ES-I3 (cell line): ENCODE results near the gene MYO9A.

Source experiments
- H3K36me3 ChIP-seq: 2 replicates; pipeline ENCODE4 v1.6.1; 2013; ENCODE audit warnings: mild to moderate bottlenecking, low read length, control low read depth, moderate library complexity; ENCODE audit not compliant: insufficient read depth
- H3K4me1 ChIP-seq: 2 replicates; pipeline ENCODE4 v1.6.1; 2013; ENCODE audit warnings: mild to moderate bottlenecking, control low read depth, low read length; ENCODE audit not compliant: insufficient read depth
- H3K9ac ChIP-seq: 2 replicates; pipeline ENCODE4 v1.6.1; 2013; ENCODE audit warnings: low read depth, mild to moderate bottlenecking, low read length, moderate library complexity
- H3K9me3 ChIP-seq: 2 replicates; pipeline ENCODE4 v1.6.1; 2013; ENCODE audit warnings: mild to moderate bottlenecking, low read length, moderate library complexity; ENCODE audit not compliant: control insufficient read depth, insufficient read depth

MYO9A gene

DNA sequence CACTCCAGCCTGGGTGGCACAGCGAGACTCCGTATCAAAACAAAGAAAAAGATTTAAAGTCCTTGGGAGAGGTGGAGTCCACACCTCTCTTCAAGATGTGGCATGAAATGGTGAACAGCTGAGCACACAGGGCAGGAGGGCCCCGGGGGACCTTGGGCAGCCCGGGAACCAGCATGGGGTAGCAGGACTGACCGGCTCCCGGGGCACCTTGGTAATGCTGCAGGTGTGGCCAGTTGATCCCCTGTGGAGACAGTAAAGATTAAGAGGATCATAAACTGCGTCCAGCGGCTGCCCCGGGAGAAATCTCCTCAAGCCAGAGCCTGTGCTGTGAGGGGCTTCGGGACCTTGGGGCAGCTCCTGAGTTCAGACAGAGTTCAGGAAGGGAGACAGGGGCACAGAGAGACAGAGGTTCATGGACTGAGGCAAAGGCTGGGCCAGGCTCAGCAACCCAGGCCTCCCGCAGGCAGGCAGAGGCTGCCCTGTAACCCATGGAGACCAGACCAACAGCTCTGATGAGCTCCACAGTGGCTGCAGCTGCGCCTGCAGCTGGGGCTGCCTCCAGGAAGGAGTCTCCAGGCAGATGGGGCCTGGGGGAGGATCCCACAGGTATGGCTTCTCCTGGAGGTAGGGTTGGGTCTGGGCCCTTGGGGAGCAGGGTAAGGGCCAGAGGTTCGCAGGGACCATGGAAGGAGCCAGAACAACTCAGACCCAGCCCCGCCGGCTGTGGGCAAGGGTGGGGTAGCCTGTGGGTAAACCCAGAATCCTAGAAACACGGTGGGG is 307.5 kb downstream of the MYO9A start, which contains the start of gene NR2E3:
NR2E3 (plus strand) TSS at position 299 of the 780 bp plus-strand sequence; CDS start at position 489, 190 bp downstream.
- H3K9ac ChIP-seq, result no peak within 1 kb of the TSS
- no peaks in the 10 kb centered on the region for H3K9me3 ChIP-seq
- no peaks in the 10 kb centered on the region for H3K36me3 ChIP-seq
- H3K4me1 ChIP-seq, result peaks cover 19% of the 10 kb centered on the region

GRCh38 chr15:71809346-71809745 is 308.6 kb downstream of the MYO9A start:
- Histone ChIP-seq H3K9me3 (no peaks in the 10 kb centered on the region), H3K4me1 (peaks cover 22% of the 10 kb centered on the region), H3K36me3 (no peaks in the 10 kb centered on the region), H3K9ac (no peak overlapping the region)

- Histone ChIP-seq H3K4me1 (peaks cover 22% of the 10 kb centered on the region), H3K36me3 (no peaks in the 10 kb centered on the region), H3K9me3 (no peaks in the 10 kb centered on the region), H3K9ac (no peak overlapping the region)
Measured at GRCh38 chr15:71808311-71809020, 309.5 kb downstream of the MYO9A start.

DNA sequence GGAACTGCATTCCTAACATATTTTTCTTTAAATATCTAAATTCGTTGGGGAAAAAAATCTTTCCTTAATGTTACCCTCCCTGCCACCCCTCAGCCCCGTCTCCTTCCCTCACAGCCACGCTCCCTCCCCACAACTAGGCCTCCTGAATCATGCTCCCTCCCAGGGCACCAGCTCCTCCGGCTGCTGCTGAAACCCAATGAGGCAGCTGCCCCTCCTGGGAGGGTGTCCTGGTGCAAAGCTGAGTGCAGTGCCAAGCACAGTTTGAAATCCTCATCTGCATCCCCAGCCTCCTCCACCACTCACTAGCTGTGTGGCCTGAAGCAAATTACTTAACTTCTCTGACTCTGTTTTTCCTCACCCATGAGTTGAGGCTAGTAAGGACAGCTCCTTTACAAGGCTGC is 310.3 kb downstream of the MYO9A start:
- H3K9me3 ChIP-seq, result no peaks in the 10 kb centered on the region
- peak overlapping the region; percentile 34; the same call in 1 of the 2 replicates for H3K9ac ChIP-seq
- peaks cover 22% of the 10 kb centered on the region for H3K4me1 ChIP-seq
- no peaks in the 10 kb centered on the region for H3K36me3 ChIP-seq

GRCh38 chr15:71807125-71807629 is 310.8 kb downstream of the MYO9A start:
- Histone ChIP-seq H3K9ac (peak overlapping the region; percentile 34), H3K36me3 (no peaks in the 10 kb centered on the region), H3K4me1 (peaks cover 22% of the 10 kb centered on the region), H3K9me3 (0 out of 2 replicates have a peak, but pooled peaks cover under 1% of the 10 kb centered on the region)

DNA sequence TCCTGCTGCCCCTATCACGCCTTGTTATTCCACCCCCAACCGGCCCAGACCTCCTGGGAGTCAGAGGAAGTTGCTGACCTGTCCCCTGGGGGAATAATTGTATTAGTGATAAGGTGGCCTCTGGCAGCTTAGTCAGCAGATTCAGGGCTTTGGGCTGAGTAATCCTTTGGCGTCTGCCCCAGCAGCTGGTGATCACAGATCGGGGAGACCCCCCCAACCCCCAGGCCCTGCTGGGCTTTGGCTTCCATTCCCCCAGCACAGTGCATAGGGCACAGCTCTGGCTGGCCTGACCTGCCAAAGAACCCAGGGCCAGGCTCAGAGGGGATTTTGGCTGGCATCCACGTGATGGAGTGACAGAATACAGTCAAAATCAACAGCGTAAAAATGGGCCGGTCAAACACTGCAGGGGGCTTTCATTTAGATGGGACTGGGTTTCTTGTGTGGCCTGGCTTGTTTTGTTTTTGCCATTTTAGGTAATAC is 311.5 kb downstream of the MYO9A start:
- no peaks in the 10 kb centered on the region for H3K36me3 ChIP-seq
- peak overlapping the region; percentile 34 for H3K9ac ChIP-seq
- peaks cover 2% of the 10 kb centered on the region; the same call in 1 of the 2 replicates for H3K9me3 ChIP-seq
- H3K4me1 ChIP-seq, result peaks cover 22% of the 10 kb centered on the region

DNA sequence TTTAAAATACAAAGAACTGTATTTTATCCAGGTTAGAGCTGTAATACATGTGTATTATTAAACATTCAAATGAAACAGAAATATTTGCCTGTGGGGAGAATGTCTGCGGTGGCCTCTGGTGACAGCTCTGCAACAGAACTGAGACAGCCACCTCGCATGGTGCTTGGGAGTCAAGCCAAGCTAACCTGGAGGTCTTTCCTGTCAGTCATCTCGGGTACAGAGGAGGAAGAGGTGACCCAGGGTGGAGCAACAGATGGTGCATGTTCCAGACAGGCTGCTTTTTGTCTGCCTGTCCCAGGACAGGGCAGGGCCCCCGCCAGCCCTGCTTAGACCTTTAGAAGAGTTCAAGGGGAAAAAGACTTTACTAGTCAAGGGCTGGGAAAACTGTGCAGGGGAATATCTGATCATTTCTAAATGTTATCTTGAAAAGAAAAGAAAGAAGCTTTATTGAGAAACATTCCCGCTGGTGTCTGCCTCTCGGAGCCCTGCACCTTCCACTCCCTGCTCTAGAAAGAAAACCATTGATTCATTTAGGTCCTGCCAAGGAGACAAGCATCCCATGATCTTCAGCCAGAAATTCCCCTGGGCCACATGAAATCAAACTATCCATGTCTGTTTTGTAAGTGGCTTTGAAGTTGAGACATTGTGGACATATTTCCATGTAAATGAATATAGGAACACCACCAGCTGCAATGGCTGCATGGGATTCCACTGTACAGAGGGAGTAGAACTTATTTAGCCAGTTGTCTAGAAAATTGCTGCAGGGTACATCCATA is 313.1 kb downstream of the MYO9A start:
- no peak overlapping the region for H3K9ac ChIP-seq
- peaks cover 22% of the 10 kb centered on the region for H3K4me1 ChIP-seq
- peaks cover 2% of the 10 kb centered on the region; the same call in 1 of the 2 replicates for H3K9me3 ChIP-seq
- H3K36me3 ChIP-seq, result no peaks in the 10 kb centered on the region

- no peak overlapping the region for H3K9ac ChIP-seq
- peaks cover 22% of the 10 kb centered on the region for H3K4me1 ChIP-seq
- H3K36me3 ChIP-seq, result no peaks in the 10 kb centered on the region
- H3K9me3 ChIP-seq, result peaks cover 2% of the 10 kb centered on the region; the same call in 1 of the 2 replicates
Measured at GRCh38 chr15:71804226-71804625, 313.7 kb downstream of the MYO9A start.

- Histone ChIP-seq H3K9me3 (peaks cover 2% of the 10 kb centered on the region; the same call in 1 of the 2 replicates), H3K36me3 (no peaks in the 10 kb centered on the region), H3K9ac (no peak overlapping the region), H3K4me1 (peaks cover 16% of the 10 kb centered on the region)
Measured at GRCh38 chr15:71802770-71803169, 315.2 kb downstream of the MYO9A start.

DNA sequence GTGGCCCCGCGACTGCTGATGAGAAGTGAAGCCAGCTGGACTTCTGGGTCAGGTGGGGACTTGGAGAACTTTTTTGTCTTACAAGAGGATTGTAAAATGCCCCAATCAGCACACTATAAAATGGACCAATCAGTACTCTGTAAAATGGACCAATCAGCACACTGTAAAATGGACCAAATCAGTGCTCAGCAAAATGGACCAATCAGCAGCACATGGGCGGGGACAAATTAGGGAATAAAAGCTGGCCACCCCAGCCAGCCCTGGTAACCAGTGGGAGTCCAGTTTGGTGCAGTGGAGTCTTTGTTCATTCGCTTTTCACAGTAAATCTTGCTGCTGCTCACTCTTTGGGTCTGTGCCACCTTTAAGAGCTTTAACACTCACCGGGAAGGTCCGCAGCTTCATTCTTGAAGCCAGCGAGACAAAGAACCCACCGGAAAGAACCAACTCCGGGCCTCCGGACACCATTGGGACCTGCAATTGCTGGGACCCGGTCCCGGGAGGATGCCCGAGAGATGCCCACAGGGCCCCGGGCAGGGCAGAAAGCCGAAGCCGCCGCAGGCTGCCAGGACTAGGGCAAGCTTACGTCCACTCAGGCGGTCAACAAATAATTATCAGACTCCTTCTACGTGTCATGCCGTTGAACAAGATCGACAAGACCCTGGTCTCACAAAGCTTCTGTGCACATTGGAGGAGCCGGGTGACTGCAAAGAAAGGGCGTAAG is 315.9 kb downstream of the MYO9A start:
- Histone ChIP-seq H3K36me3 (no peaks in the 10 kb centered on the region), H3K9ac (no peak overlapping the region), H3K4me1 (peaks cover 13% of the 10 kb centered on the region; the same call in 1 of the 2 replicates), H3K9me3 (peaks cover 2% of the 10 kb centered on the region; the same call in 1 of the 2 replicates)

DNA sequence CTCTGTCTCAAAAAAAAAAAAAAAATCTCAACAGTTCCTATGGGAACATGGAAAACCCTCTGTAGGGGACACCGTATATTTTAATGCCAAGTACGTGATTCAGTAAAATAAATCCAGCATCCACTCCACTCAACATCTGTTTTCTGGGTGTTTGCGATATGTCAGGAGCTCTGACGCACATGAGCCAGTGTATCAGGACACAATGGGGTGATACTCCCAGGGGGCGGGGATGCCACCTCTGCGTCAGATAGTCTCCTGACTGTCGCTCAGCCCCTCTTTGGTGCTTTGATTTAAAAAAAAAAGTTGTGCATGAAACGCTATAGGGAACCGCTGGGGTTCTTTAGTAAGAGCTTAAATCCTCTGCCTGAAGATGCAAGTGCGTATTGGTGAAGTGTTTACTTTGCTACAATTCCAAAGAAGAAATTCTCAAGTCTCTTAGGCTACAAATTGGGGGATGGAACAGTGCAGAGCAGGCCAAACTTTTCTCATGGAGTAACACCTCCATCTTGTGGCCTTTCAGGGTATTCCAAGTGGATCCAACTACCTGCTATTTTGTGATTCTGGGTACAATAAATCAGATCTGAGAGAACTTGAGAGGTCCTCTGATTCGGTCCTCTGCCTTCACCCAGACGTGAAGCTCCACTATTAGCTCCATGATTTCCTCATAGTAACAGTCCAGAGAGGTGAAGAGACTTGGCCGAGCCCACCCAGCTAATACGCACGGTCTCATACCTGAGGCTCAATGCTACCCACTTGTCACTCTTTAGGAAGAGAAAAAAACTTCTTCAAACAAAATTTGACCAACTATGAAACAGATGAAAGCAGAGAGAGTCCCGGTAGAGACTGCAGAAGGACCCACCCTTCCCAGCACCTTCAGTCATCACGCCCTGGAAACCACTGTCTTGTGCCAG is 316.9 kb downstream of the MYO9A start:
- Histone ChIP-seq H3K36me3 (no peaks in the 10 kb centered on the region), H3K9me3 (peaks cover 2% of the 10 kb centered on the region; the same call in 1 of the 2 replicates), H3K4me1 (peaks cover 3% of the 10 kb centered on the region; the same call in 1 of the 2 replicates), H3K9ac (no peak overlapping the region)

DNA sequence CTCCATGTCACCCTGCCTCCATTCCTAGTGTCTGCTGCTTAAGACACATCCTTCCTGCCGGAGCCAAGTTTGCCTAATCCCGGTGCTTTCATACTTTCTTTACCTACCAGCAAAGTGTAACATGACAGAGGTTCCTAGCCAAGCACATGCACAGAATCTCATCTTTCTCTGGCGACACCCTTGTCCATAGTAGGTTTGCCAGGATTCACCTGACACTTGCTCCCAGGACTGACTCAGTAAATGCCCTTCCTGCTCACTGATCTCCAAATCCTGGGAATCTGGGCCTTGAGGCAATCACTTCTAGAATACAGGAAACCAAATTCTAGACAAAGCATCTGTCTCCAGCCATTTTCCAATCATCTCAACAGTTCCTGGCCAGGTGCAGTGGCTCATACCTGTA is 317.8 kb downstream of the MYO9A start:
- Histone ChIP-seq H3K4me1 (peaks cover 2% of the 10 kb centered on the region; the same call in 1 of the 2 replicates), H3K9me3 (peaks cover 2% of the 10 kb centered on the region; the same call in 1 of the 2 replicates), H3K9ac (no peak overlapping the region), H3K36me3 (no peaks in the 10 kb centered on the region)
